Activated CD4-positive, CD25-positive, alpha-beta regulatory T cell treated with anti-CD3 and anti-CD28 coated beads, Interleukin-2, amount 50 U/mL, for 24 hours (primary cell): Measurements from ENCODE around the gene NUAK1.
"Not testable (repeated sequence)": the region's sequence is repeated elsewhere in the genome, so short reads cannot be mapped to it uniquely, and the experiment has no call there.

Experiments used
- ATAC-seq, 2 donors: fragments of 150-1000 bp; cut with Tn5 transposase; one replicate each; pipeline ENCODE4 v1.10.0; 2021; ENCODE audit warnings: mild to moderate bottlenecking in 1 of 2, moderate library complexity in 1 of 2

Gene NUAK1

GRCh38 chr12:106029532-106029931 lies 109.2 kb downstream of the NUAK1 start:
- no peak for ATAC-seq

GRCh38 chr12:106027911-106028310 lies 110.8 kb downstream of the NUAK1 start:
- ATAC-seq = no peak

GRCh38 chr12:106027286-106027685 lies 111.5 kb downstream of the NUAK1 start:
- ATAC-seq = no peak

- ATAC-seq = no peak
Observed at GRCh38 chr12:106025129-106025528, 113.6 kb downstream of the NUAK1 start.

GRCh38 chr12:106023039-106023438 lies 115.7 kb downstream of the NUAK1 start:
- no peak for ATAC-seq

- no peak for ATAC-seq
Observed at GRCh38 chr12:106022568-106023012, 116.2 kb downstream of the NUAK1 start.

GRCh38 chr12:106021516-106021915 lies 117.2 kb downstream of the NUAK1 start:
- ATAC-seq = no peak

GRCh38 chr12:106020736-106021135 lies 118.0 kb downstream of the NUAK1 start:
- ATAC-seq = no peak

- no peak for ATAC-seq
Observed at GRCh38 chr12:106019144-106019543, 119.6 kb downstream of the NUAK1 start.

GRCh38 chr12:106018286-106018685 lies 120.5 kb downstream of the NUAK1 start:
- no peak for ATAC-seq

GRCh38 chr12:106016601-106017278 lies 122.0 kb downstream of the NUAK1 start:
- not testable (repeated sequence) for ATAC-seq

- ATAC-seq = no peak
Observed at GRCh38 chr12:106015646-106016045, 123.1 kb downstream of the NUAK1 start.

GRCh38 chr12:106013941-106014340 lies 124.8 kb downstream of the NUAK1 start:
- no peak for ATAC-seq
